ENCODE measurements around the gene SAA1.

DNA sequence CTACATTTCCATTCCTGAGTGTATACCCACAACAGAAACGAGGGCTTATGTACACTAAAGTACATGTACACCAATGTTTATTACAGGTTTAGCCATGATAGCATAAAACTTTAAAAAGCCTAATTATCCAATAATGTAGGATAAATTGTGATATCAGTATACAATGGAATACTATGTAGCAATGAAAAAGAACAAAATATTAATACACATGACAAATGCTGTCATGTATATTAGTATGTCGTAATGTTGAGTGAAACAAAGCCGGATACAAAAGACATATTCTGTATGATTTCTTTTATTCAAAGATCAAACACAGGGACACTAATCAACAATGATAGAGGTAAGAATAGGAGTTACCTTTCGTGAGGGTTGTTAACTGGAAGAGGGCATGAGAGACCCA is 32.2 kb upstream of the SAA1 start:
- TF ChIP-seq POLR2A (IDR thresholded peaks at IDR 0.05): no peak
- TF ChIP-seq, protein P1, sequence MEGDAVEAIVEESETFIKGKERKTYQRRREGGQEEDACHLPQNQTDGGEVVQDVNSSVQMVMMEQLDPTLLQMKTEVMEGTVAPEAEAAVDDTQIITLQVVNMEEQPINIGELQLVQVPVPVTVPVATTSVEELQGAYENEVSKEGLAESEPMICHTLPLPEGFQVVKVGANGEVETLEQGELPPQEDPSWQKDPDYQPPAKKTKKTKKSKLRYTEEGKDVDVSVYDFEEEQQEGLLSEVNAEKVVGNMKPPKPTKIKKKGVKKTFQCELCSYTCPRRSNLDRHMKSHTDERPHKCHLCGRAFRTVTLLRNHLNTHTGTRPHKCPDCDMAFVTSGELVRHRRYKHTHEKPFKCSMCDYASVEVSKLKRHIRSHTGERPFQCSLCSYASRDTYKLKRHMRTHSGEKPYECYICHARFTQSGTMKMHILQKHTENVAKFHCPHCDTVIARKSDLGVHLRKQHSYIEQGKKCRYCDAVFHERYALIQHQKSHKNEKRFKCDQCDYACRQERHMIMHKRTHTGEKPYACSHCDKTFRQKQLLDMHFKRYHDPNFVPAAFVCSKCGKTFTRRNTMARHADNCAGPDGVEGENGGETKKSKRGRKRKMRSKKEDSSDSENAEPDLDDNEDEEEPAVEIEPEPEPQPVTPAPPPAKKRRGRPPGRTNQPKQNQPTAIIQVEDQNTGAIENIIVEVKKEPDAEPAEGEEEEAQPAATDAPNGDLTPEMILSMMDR (IDR thresholded peaks at IDR 0.05): no peak
